Sigmoid colon (tissue), 7 donors: ENCODE results near the gene APOL2. TPM values are rescaled to one million over a fixed set of nuclear protein-coding genes. Genes with fewer than 3 reads are reported as not detected.
"Not testable (repeated sequence)": the region's sequence is repeated elsewhere in the genome, so short reads cannot be mapped to it uniquely, and the experiment has no call there.

Source experiments
- DNase-seq: peaks from one replicate; pipeline ENCODE4 v3.0.0-alpha.2; 2019
- H3K27ac ChIP-seq, 4 donors: fragments of 200-600 bp; sonication (generic); one replicate each; pipeline ENCODE4 v1.5.1; 2016 to 2019; ENCODE audit warnings: mild to moderate bottlenecking in 1 of 4
- H3K27me3 ChIP-seq, 3 donors: fragments of 200-600 bp; sonication (generic); one replicate each; pipeline ENCODE4 v1.5.1; 2019; ENCODE audit warnings: mild to moderate bottlenecking in 1 of 3
- H3K36me3 ChIP-seq, 4 donors: fragments of 200-600 bp; sonication (generic); one replicate each; pipeline ENCODE4 v1.5.1; 2016 to 2019
- H3K4me1 ChIP-seq, 4 donors: fragments of 200-600 bp; sonication (generic); one replicate each; pipeline ENCODE4 v1.5.1; 2017 to 2019
- H3K4me3 ChIP-seq, 4 donors: fragments of 200-600 bp; sonication (generic); one replicate each; pipeline ENCODE4 v1.5.1; 2017 to 2019; ENCODE audit warnings: mild to moderate bottlenecking in 2 of 4, moderate library complexity in 1 of 4
- H3K9me3 ChIP-seq, 4 donors: fragments of 200-600 bp in 3 of 4; sonication (generic) in 3 of 4; one replicate each; pipeline versions ENCODE4 v1.5.1 to v1.6.1; 2013 to 2019
- EP300 ChIP-seq, 4 donors: sonication (generic); formaldehyde crosslinking; IDR thresholded peaks; one replicate each; pipeline ENCODE4 v1.6.1; 2017; ENCODE audit warnings: antibody characterized with exemption in 4 of 4
- POLR2A ChIP-seq, 2 donors: fragments of 450-650 bp; IDR thresholded peaks; one replicate each; pipeline ENCODE4 v1.6.1; 2016; ENCODE audit warnings: antibody characterized with exemption in 2 of 2, mild to moderate bottlenecking in 2 of 2, moderate library complexity in 2 of 2
- POLR2AphosphoS5 ChIP-seq, 4 donors: sonication (generic); formaldehyde crosslinking; IDR thresholded peaks; one replicate each; pipeline ENCODE4 v1.6.1; 2017; ENCODE audit warnings: antibody characterized with exemption in 4 of 4
- WGBS, 2 donors: extraction: QIAGEN DNeasy Blood & Tissue Kit; methylation state at CpG; one replicate each; pipeline ENCODE4 v1.1.7; 2013; 5-methylcytosine and 5-hydroxymethylcytosine counted together
- intact Hi-C: fragments of 100-400 bp; cut with DNase I; formaldehyde crosslinking; loops from one replicate; pipeline ENCODE4 v1.15.1; 2023
- polyA plus RNA-seq, 3 donors: library from polyadenylated mRNA; stranded (reverse); fragments of 200-250 nt; gene quantifications; one replicate each; pipeline ENCODE4 v1.2.3, GENCODE V29; 2013
- total RNA-seq, 4 donors: library from RNA; depleted of rRNA; stranded (reverse); fragments of >200 nt; gene quantifications; one replicate each; pipeline ENCODE4 v1.1.0, GENCODE V29; 2016
- TF ChIP-seq, protein P1 (sequence below), 4 experiments: fragments of 450-650 bp in 3 of 4; fragments of 200-600 bp in 1 of 4; IDR thresholded peaks; one replicate each; pipeline ENCODE4 v1.5.1; 2016 to 2019; ENCODE audit warnings: antibody characterized with exemption in 4 of 4, mild to moderate bottlenecking in 3 of 4, moderate library complexity in 2 of 4
- donor health status: healthy with polysubstance abuse.
- donor health status: Bipolar disorder and iron deficiency.
- donor health status: healthy.

The APOL2 gene
- total and polyA plus RNA-seq, 7 donors, result 18.6 to 59.5 (median 29.1) TPM

DNA sequence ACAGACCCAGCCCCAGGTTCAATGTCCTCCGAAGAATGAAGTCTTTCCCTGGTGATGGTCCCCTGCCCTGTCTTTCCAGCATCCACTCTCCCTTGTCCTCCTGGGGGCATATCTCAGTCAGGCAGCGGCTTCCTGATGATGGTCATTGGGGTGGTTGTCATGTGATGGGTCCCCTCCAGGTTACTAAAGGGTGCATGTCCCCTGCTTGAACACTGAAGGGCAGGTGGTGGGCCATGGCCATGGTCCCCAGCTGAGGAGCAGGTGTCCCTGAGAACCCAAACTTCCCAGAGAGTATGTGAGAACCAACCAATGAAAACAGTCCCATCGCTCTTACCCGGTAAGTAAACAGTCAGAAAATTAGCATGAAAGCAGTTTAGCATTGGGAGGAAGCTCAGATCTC is 27.7 kb upstream of the APOL2 start:
- intact Hi-C loops, result no loop called here
- 96 to 97% methylated on average over 4 of the region's 4 CpGs for WGBS, 2 donors
- Histone ChIP-seq H3K4me1 (no peaks in the 10 kb centered on the region), H3K27ac (no peak overlapping the region), H3K9me3 (no peaks in the 10 kb centered on the region), H3K27me3 (no peaks in the 10 kb centered on the region), H3K4me3 (no peak overlapping the region), H3K36me3 (peaks cover 3 to 41% (median 7%) of the 10 kb centered on the region in 4 donors)
- no peak for DNase-seq
- no peak for TF ChIP-seq EP300 (IDR thresholded peaks at IDR 0.05)
- no peak for TF ChIP-seq POLR2A (IDR thresholded peaks at IDR 0.05)
- TF ChIP-seq, protein P1, sequence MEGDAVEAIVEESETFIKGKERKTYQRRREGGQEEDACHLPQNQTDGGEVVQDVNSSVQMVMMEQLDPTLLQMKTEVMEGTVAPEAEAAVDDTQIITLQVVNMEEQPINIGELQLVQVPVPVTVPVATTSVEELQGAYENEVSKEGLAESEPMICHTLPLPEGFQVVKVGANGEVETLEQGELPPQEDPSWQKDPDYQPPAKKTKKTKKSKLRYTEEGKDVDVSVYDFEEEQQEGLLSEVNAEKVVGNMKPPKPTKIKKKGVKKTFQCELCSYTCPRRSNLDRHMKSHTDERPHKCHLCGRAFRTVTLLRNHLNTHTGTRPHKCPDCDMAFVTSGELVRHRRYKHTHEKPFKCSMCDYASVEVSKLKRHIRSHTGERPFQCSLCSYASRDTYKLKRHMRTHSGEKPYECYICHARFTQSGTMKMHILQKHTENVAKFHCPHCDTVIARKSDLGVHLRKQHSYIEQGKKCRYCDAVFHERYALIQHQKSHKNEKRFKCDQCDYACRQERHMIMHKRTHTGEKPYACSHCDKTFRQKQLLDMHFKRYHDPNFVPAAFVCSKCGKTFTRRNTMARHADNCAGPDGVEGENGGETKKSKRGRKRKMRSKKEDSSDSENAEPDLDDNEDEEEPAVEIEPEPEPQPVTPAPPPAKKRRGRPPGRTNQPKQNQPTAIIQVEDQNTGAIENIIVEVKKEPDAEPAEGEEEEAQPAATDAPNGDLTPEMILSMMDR (IDR thresholded peaks at IDR 0.05), result no peak
- no peak for TF ChIP-seq POLR2AphosphoS5 (IDR thresholded peaks at IDR 0.05)

DNA sequence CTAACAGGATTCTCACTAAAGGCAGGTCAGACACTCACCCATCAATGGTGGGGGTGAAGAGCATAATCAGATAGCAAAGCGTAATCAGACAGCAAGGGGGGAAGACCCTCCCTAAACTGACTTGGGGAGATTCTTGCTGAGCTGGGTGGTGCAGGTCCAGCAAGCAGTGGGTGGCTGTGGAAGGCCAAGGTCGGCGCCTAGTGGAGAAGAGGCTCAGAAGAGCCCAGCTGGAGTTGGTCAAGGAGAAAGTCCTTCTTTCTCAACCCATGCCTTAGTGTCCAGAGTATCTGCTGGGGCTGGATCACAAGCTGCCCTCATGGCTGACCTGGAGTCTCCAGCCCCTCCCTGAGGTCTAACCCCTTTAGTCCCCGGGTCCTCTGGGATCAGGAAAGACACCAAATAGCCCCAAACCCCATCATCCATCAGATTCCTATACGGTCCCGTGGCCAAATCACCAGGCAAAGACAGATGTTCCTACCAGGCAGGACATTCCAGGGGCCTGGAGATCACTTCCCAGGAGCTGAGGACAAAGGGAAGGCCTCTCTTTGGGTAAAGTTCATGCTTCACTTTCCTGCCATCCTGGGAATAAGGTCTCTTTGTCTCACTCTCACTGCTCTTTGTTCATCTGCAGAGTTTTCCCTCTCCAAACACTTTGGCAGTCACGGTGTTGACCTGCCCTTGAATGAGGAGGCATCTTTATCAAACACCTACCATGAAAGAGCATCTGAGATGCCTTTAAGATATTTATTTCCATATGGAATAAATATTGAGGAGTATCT is 24.7 kb upstream of the APOL2 start:
- H3K4me3 ChIP-seq, H3K9me3 ChIP-seq, H3K27me3 ChIP-seq, intact Hi-C loops, DNase-seq, H3K4me1 ChIP-seq: not testable (repeated sequence)
- 89 to 91% methylated on average over 7 of the region's 7 CpGs for WGBS, 2 donors
- Histone ChIP-seq H3K36me3 (peaks cover 3 to 64% (median 9%) of the 10 kb centered on the region in 4 donors), H3K27ac (peak overlapping the region in 1 of 4 donors; percentile 46)

DNA sequence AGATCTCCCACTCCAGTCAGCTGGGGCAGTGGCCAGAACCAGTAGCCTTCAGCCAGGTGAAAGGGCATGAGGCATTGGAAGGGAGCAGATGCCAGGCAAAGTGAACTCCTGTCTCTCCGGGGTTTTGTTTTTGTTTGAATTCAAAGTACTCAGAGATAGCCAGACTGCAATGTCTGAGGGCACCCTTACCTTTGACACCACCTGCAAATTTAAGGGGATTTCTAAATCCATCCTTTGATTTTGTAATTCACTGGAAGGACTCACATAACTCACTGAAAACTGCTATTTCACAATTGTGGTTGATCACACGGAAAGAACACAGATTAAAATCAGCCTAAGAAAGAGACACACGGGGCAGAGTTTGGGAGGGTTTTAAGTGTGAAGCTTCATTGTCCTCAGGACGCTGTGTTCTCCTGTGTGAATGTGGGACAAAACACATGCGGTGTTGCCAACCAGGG is 23.9 kb upstream of the APOL2 start:
- Histone ChIP-seq H3K4me1 (peaks cover 0 to 17% (median 14%) of the 10 kb centered on the region in 4 donors), H3K36me3 (peaks cover 3 to 64% (median 9%) of the 10 kb centered on the region in 4 donors)
- WGBS, 2 donors, result 72 to 77% methylated on average over 5 of the region's 5 CpGs
- intact Hi-C loops, H3K4me3 ChIP-seq, H3K9me3 ChIP-seq, DNase-seq, H3K27ac ChIP-seq, H3K27me3 ChIP-seq: not testable (repeated sequence)

DNA sequence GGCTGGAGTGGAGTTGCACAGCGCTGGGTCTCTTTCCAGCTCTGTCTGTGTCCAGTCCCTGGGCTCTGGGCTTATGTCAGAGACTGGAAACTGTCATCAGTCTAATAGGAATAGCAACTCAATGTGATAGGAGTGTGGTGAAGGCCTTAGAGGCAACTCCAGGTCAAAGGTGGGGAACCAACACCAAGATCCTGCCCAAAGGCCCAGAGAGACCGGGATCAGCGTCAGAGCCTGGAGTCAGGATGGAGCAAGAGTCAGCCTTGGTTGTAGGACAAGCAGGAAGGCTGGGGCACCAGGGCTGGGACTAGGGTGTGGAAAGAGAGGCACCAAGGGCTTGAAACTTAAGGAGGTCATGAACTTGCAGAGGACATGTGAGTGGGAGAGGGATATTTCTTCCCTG is 23.0 kb upstream of the APOL2 start:
- DNase-seq, intact Hi-C loops, H3K4me3 ChIP-seq, H3K27ac ChIP-seq, H3K27me3 ChIP-seq, H3K9me3 ChIP-seq: not testable (repeated sequence)
- peaks cover 0 to 23% (median 20%) of the 10 kb centered on the region in 4 donors for H3K4me1 ChIP-seq
- 96 to 97% methylated on average over 3 of the region's 3 CpGs for WGBS, 2 donors
- peaks cover 3 to 72% (median 9%) of the 10 kb centered on the region in 4 donors for H3K36me3 ChIP-seq

DNA sequence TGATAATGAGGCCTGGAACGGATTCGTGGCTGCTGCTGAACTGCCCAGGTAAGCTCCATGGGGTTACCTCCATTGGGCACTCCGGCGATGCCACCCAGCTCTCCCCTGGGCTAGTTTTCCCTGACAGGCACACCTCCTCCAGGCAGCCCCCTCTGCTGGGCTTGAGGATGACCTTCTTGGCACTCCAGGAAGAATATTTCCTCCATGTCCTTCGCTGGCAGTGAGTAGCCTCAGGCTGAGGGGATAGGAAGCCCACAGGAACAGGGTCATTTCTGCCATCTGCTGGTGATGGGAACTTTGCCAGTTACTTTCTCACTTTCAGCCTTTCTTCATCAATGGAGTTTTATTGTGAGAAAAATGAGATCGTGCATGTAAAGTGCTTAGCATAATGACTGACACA is 22.3 kb upstream of the APOL2 start:
- intact Hi-C loops, H3K4me3 ChIP-seq, H3K27me3 ChIP-seq, H3K27ac ChIP-seq, DNase-seq, H3K9me3 ChIP-seq: not testable (repeated sequence)
- WGBS, 2 donors, result 87 to 89% methylated on average over 6 of the region's 6 CpGs
- Histone ChIP-seq H3K36me3 (peaks cover 3 to 71% (median 9%) of the 10 kb centered on the region in 4 donors), H3K4me1 (peaks cover 0 to 23% (median 20%) of the 10 kb centered on the region in 4 donors)

DNA sequence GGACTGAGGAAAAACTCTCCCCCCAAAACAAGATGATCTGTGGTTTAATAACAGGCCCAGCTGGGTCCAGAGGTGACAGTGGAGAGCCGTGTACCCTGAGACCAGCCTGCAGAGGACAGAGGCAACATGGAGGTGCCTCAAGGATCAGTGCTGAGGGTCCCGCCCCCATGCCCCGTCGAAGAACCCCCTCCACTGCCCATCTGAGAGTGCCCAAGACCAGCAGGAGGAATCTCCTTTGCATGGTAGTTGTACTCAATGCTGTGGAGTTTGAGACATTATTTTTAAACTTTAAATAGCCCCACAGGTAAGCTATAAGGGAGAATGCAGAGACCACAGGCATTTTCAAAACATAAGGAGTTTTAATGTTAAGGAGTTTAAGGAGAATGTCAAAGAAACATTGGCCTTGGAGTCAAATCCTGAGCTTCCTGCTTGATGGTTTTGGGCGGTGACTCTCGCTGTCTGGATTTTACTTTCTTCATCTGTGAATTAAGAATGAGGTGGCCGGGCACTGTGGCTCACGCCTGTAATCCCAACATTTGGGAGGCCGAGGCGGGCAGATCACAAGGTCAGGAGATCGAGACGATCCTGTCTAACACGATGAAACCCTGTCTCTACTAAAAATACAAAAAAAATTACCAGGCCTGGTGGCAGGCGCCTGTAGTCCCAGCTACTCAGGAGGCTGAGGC is 20.4 kb upstream of the APOL2 start:
- Histone ChIP-seq H3K4me1 (peaks cover 0 to 29% (median 26%) of the 10 kb centered on the region in 4 donors), H3K4me3 (no peak overlapping the region), H3K27me3 (no peaks in the 10 kb centered on the region), H3K27ac (peak overlapping the region; percentile 47 to 62 (median 60)), H3K36me3 (peaks cover 0 to 55% (median 4%) of the 10 kb centered on the region in 4 donors), H3K9me3 (no peaks in the 10 kb centered on the region)
- intact Hi-C loops, result no loop called here
- no peak for DNase-seq
- TF ChIP-seq POLR2A (IDR thresholded peaks at IDR 0.05), result no peak
- TF ChIP-seq POLR2AphosphoS5 (IDR thresholded peaks at IDR 0.05), result no peak
- TF ChIP-seq, protein P1 (IDR thresholded peaks at IDR 0.05), result no peak
- no peak for TF ChIP-seq EP300 (IDR thresholded peaks at IDR 0.05)
- 85 to 88% methylated on average over 14 of the region's 14 CpGs for WGBS, 2 donors
